Left ventricle myocardium superior (tissue), 1 donor: ENCODE results near the gene SF3B5. TPM values are rescaled to one million over a fixed set of nuclear protein-coding genes. Genes with fewer than 3 reads are reported as not detected.

Source experiments
- total RNA-seq: library from RNA; stranded (reverse); fragmentation: NEBNext Ultra II Directional; extraction: Animal tissue kit (Norgen Biotek cat#: 25700); gene quantifications from one replicate; pipeline ENCODE4 v1.2.1, GENCODE V29; 2021
- donor health status: DM: no; HTN: yes; CAD: no; lungs with severe emphysema.

Gene SF3B5
- total RNA-seq, 1 donor from 2014 or later = 125 TPM

Other genes with a start within 250 kb of the SF3B5 start
- gene ZC2HC1B, start 231.1 kb downstream of the SF3B5 start, total RNA-seq = not detected
- gene PLAGL1, start 87.3 kb downstream of the SF3B5 start, total RNA-seq = 10.9 TPM
- gene STX11, start 54.9 kb upstream of the SF3B5 start, total RNA-seq = 7.8 TPM
- gene UTRN, start 189.8 kb upstream of the SF3B5 start, total RNA-seq = 72.0 TPM